Esophagus squamous epithelium (tissue), 4 donors: ENCODE measurements around the gene CALHM5.

ENCODE experiments used
- POLR2A ChIP-seq, 4 donors: fragments of 450-650 bp; IDR thresholded peaks; one replicate each; pipeline ENCODE4 v1.6.1; 2017; ENCODE audit warnings: antibody characterized with exemption in 4 of 4, mild to moderate bottlenecking in 4 of 4, moderate library complexity in 3 of 4
- TF ChIP-seq, protein P1 (sequence below), 6 experiments: fragments of 450-650 bp in 4 of 6; fragments of 200-600 bp in 2 of 6; sonication (generic) in 2 of 6; IDR thresholded peaks; one replicate each; pipeline ENCODE4 v1.5.1; 2016 to 2019; ENCODE audit warnings: antibody characterized with exemption in 6 of 6, mild to moderate bottlenecking in 4 of 6, moderate library complexity in 4 of 6

GRCh38 chr6:116563830-116564229, 52.4 kb downstream of the CALHM5 start:
- no peak for TF ChIP-seq POLR2A (IDR thresholded peaks at IDR 0.05)
- TF ChIP-seq, protein P1, sequence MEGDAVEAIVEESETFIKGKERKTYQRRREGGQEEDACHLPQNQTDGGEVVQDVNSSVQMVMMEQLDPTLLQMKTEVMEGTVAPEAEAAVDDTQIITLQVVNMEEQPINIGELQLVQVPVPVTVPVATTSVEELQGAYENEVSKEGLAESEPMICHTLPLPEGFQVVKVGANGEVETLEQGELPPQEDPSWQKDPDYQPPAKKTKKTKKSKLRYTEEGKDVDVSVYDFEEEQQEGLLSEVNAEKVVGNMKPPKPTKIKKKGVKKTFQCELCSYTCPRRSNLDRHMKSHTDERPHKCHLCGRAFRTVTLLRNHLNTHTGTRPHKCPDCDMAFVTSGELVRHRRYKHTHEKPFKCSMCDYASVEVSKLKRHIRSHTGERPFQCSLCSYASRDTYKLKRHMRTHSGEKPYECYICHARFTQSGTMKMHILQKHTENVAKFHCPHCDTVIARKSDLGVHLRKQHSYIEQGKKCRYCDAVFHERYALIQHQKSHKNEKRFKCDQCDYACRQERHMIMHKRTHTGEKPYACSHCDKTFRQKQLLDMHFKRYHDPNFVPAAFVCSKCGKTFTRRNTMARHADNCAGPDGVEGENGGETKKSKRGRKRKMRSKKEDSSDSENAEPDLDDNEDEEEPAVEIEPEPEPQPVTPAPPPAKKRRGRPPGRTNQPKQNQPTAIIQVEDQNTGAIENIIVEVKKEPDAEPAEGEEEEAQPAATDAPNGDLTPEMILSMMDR (IDR thresholded peaks at IDR 0.05) = no peak
